ENCODE data around the gene ATP13A2.

The ATP13A2 gene

DNA sequence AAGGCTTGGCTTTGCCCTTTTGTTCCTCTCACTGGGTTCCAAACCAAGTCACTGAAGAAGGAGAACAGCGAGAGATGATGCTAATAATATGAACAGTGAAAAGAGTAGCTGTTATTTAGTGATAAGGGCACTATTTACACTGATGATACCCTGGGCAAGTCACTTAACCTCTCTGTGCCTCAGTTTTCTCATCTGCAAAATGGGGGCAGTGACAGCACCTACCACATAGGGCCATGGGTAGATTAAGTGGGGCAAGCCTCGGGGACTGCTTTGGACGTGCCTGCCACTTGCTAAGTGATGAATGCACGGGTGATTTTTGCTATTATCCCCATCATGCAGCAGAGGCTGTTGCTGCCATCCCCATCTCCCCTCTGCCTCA is 9.2 kb downstream of the ATP13A2 start:
- no peak for DNase-seq

GRCh38 chr1:17001760-17002523 is 9.8 kb downstream of the ATP13A2 start:
- no peak for DNase-seq

DNA sequence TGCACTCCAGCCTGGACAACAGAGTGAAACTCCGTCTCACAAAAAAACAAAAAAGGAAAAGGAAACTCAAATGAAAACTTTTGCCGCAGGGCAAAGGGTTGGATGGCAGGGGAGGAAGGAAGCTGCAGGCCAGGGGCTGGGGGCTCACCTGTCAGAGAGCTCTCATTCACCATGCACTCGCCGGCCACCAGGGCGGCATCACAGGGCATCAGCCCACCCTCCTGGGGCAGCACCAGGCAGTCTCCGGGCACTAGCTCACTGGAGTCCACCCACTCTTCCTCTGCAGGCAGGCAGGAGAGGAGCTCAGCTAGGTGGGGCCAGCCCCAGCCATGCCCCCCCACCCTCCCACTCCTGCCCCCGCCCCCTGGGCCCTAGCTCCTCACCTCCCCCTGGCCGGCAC is 11.9 kb downstream of the ATP13A2 start:
- no peak for DNase-seq

GRCh38 chr1:16998589-16998988 is 13.1 kb downstream of the ATP13A2 start:
- DNase-seq = no peak

- DNase-seq = no peak
Observed at GRCh38 chr1:16996845-16997244, 14.9 kb downstream of the ATP13A2 start.

DNA sequence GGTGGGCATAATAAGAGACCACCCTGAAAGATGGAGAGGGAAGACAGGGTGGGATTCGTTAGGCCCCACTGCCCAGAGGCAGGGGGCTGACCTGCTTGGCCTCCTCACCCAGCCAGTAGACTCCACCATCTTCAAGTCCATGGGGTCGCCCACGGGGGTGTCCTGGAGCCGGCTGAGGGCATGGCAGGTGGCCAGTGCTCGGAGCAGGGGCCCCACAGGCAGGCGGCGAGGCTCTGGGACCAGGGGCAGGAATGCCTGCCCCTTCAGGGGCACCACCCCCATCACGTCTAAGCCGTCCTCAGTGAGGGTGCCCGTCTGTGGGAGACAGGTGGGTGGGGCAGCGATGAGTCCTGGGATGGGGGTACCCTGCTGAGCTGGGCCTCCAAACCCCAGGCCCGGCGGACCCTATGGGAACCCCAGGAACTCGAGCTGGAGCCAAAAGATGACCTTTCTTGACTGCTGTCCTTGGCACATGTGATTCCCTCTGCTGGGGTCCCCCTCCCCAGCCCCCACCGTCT is 18.1 kb downstream of the ATP13A2 start:
- no peak for DNase-seq

DNA sequence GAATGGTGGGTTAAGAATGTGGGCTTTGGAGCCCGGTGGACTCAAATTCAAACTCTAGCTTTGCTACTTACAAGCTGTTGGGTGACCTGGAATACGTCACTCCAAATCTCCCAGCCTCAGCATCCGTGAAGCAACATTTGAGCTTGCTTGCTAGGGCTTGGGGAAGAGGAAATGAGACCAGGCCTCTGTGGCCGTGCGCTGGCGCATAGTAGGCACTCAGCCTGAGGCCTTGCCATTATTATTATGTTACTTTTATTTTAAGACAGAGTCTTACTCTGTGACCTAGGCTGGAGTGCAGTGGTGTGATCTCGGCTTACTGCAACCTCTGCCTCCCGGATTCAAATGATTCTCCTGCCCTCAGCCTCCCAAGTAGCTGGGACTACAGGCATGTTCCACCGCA is 19.1 kb downstream of the ATP13A2 start:
- DNase-seq = no peak

DNA sequence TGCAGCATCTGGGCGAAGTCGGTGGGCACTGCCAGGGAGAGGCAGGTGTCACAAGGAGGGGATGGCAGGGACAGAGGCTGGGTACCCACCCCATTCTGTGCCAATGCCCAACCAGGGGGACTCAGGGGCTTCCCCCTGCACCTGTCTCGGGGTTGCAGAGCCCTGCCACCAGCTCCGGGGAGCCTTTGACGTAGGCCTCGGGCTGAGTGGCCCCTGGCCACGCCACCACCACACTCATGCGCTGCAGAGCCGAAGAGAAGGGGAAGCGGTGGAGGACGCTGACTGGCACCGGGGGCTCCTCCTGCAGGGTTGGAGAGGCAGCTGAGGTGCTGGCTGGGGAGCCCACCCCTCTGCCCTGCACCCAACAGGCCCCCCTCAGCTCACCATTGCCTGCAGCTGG is 19.6 kb downstream of the ATP13A2 start:
- DNase-seq = no peak

- no peak for DNase-seq
Observed at GRCh38 chr1:16991571-16991970, 20.2 kb downstream of the ATP13A2 start.

DNA sequence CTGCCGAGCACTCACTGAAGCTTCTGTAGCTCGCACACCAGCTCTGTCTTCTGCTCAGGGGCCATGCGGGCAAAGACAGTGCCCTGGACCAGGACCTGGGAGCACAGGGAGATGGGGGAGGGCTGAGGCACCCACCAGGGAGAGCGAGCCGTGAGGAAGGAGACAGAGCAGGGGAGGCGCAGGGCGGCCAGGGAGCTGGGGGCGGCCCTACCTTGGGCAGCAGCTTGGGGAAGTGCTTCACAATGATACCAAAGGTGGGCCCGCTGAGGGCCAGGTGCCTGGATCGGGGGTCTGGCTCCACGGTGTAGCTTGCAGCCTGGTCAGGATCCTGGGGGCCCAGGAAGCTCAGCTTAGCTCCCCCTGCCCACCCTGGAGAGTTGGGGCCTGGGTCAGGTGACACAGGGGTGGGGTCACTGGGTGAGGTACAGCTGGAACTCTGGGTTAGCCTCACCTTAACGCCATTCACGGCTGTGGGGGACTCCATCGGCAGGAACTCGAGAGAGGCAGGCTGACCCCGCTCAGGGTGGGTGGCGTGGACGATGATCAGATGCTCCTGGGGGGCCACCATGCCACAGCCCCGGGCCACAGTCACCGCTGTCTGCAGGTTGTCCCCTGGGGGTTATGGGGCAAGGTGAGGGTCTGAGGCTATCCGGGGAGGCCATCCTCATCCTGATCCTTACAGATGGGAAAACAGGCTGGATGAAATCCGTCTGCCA is 21.9 kb downstream of the ATP13A2 start:
- DNase-seq = no peak

DNA sequence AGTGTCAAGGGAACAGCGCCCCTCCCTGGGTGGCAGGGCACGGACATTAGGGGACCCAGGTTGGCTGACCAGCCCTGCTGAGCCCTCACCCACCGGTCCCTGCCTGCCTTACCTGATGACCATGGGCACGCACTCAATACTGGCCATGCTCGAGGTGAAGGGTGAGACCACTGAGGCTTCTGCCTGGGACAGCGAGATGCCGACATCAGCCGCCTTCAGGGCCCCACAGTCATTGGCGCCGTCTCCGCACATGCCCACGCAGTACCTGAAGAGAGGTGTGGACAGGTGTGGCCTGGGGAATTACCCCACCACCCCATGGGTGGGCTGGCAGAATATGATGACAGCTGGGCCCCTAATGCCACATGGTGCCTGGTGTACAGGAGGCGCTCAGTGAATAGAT is 23.5 kb downstream of the ATP13A2 start:
- DNase-seq = no peak

GRCh38 chr1:16986962-16987361 is 24.8 kb downstream of the ATP13A2 start:
- DNase-seq = peak; percentile 43

- no peak for DNase-seq
Observed at GRCh38 chr1:16986560-16986959, 25.2 kb downstream of the ATP13A2 start.

DNA sequence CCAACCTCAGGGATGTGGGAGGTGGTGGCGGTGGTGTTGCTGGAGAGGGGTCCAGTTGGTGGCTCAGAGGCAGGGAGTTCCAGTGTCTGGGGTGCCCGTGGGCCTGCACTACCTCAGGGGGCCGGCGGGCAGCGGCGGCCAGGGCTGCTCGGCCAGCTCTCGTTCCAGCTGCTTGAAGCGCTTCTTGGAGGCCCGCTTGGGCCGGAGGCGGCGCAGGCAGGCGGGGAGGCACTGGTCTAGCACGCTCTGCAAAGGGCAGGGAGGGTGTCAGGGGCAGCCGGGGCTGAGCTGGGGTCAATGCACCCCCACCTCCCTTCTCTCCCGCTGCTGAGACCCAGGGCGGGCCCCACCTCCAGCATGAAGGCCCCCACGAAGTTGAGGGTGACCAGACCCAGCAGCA is 25.6 kb downstream of the ATP13A2 start:
- no peak for DNase-seq

DNA sequence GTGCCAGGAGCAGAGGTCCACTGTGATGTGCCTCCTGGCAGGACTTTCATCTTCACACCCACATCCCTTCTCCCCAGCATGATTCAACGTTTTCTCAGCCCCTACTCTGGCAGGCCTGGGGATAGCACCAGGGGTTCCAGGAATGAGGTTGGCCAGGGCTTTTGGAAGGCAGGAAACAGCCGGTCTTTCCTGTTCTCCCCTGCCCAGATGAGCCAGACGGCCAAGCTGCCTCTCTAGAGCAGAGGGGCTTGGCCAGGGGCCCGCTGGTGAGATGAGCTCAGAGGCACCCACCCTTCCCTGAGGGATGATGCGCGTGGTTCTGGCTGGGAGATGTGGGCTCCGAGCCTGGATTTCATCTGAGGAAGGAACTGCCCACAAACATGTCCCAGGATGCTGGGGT is 27.0 kb downstream of the ATP13A2 start:
- peak; percentile 20 for DNase-seq

- no peak for DNase-seq
Observed at GRCh38 chr1:16983649-16984048, 28.1 kb downstream of the ATP13A2 start.

- no peak for DNase-seq
Observed at GRCh38 chr1:16982902-16983301, 28.8 kb downstream of the ATP13A2 start.

GRCh38 chr1:16981269-16981849 is 30.4 kb downstream of the ATP13A2 start:
- DNase-seq = no peak

DNA sequence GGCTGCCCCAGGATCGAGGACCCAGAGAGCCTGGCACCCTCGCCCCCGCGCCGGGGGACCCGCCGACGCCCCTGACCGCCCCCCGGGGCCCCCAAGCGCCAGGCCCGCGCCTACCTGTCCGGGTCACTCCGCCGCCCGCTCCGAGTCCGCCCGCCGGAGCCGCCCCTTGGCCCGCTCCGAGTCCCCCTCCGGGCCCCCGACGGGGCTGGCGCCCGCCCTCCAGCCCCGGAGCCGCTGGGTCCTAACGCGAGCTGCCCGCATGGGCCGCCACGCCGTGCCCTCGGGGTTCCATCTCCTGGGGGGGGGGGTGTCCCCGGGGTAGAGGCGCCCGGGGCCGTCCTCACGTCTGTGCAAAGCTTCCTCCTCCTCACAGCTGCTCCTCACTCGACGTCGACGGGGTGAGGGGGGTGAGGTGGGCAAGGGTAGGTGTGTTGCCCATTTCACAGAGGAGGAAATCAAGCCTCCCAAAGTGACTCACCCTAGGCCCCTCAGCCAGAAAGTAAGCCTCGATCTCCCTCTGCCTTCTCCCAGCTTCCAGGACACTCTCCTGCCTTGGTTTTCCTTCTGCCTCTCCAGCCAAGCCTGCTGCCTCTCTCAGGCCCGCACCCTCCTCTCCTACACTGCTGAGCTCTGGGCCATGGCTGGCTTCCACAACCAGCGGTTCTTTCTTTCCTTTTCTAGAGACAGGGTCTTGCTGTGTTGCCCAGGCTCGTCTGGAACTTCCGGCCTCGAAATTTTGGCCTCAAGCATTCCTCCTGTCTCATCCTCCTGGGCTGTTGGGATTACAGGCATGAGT is 31.1 kb downstream of the ATP13A2 start, which contains the start of gene MFAP2:
MFAP2 (minus strand) TSS at position 148 of the 796 bp plus-strand sequence. CDS start 2,347 bp downstream, outside the sequence.
- DNase-seq = peak; percentile 37

- peak; percentile 39 for DNase-seq
Observed at GRCh38 chr1:16979475-16980327, 32.0 kb downstream of the ATP13A2 start.

GRCh38 chr1:16978567-16979474 is 32.9 kb downstream of the ATP13A2 start:
- DNase-seq = no peak
